Breast epithelium (tissue), 3 donors: Measurements from ENCODE around the gene PRPF6.

Experiments
- CTCF ChIP-seq, 3 donors: fragments of 450-650 bp; IDR thresholded peaks; one replicate each; pipeline ENCODE4 v1.5.1; 2016 to 2017; ENCODE audit warnings: antibody characterized with exemption in 3 of 3, mild to moderate bottlenecking in 3 of 3, moderate library complexity in 3 of 3
- POLR2A ChIP-seq: fragments of 450-650 bp; IDR thresholded peaks from one replicate; pipeline ENCODE4 v1.6.1; 2016; ENCODE audit warnings: antibody characterized with exemption, mild to moderate bottlenecking, moderate library complexity
- POLR2AphosphoS5 ChIP-seq, 3 donors: sonication (generic); formaldehyde crosslinking; IDR thresholded peaks; one replicate each; pipeline ENCODE4 v1.6.1; 2017; ENCODE audit warnings: antibody characterized with exemption in 3 of 3

GRCh38 chr20:64015635-64016034, 34.7 kb downstream of the PRPF6 start:
- TF ChIP-seq CTCF (IDR thresholded peaks at IDR 0.05): no peak
- TF ChIP-seq POLR2AphosphoS5 (IDR thresholded peaks at IDR 0.05): no peak
- no peak for TF ChIP-seq POLR2A
